ENCODE results near the gene ALKBH6. TPM values are rescaled to one million over a fixed set of nuclear protein-coding genes. Genes with fewer than 3 reads are reported as not detected.

ALKBH6 gene
- total and polyA plus RNA-seq, 2 experiments from 2014 or later = 33.6 to 51.4 TPM

DNA sequence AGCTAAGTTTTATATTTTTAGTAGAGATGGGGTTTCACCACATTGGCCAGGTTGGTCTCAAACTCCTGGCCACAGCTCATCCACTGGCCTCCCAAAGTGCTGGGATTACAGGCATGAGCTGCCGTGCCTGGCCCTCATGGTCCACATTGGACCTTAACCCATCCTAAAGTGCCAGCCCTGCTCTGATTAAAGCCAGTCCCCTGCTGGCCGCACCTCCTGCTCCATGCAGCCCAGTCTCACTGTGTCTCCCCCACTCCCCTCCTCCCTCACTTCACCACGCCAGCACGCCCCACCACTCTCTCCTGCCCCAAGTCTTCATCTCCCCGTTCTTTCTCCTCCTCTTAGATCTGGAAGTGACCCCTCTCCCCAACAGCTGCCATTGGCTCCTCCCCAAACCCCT lies 35.7 kb downstream of the ALKBH6 start (continued):
- TF ChIP-seq, protein P1, sequence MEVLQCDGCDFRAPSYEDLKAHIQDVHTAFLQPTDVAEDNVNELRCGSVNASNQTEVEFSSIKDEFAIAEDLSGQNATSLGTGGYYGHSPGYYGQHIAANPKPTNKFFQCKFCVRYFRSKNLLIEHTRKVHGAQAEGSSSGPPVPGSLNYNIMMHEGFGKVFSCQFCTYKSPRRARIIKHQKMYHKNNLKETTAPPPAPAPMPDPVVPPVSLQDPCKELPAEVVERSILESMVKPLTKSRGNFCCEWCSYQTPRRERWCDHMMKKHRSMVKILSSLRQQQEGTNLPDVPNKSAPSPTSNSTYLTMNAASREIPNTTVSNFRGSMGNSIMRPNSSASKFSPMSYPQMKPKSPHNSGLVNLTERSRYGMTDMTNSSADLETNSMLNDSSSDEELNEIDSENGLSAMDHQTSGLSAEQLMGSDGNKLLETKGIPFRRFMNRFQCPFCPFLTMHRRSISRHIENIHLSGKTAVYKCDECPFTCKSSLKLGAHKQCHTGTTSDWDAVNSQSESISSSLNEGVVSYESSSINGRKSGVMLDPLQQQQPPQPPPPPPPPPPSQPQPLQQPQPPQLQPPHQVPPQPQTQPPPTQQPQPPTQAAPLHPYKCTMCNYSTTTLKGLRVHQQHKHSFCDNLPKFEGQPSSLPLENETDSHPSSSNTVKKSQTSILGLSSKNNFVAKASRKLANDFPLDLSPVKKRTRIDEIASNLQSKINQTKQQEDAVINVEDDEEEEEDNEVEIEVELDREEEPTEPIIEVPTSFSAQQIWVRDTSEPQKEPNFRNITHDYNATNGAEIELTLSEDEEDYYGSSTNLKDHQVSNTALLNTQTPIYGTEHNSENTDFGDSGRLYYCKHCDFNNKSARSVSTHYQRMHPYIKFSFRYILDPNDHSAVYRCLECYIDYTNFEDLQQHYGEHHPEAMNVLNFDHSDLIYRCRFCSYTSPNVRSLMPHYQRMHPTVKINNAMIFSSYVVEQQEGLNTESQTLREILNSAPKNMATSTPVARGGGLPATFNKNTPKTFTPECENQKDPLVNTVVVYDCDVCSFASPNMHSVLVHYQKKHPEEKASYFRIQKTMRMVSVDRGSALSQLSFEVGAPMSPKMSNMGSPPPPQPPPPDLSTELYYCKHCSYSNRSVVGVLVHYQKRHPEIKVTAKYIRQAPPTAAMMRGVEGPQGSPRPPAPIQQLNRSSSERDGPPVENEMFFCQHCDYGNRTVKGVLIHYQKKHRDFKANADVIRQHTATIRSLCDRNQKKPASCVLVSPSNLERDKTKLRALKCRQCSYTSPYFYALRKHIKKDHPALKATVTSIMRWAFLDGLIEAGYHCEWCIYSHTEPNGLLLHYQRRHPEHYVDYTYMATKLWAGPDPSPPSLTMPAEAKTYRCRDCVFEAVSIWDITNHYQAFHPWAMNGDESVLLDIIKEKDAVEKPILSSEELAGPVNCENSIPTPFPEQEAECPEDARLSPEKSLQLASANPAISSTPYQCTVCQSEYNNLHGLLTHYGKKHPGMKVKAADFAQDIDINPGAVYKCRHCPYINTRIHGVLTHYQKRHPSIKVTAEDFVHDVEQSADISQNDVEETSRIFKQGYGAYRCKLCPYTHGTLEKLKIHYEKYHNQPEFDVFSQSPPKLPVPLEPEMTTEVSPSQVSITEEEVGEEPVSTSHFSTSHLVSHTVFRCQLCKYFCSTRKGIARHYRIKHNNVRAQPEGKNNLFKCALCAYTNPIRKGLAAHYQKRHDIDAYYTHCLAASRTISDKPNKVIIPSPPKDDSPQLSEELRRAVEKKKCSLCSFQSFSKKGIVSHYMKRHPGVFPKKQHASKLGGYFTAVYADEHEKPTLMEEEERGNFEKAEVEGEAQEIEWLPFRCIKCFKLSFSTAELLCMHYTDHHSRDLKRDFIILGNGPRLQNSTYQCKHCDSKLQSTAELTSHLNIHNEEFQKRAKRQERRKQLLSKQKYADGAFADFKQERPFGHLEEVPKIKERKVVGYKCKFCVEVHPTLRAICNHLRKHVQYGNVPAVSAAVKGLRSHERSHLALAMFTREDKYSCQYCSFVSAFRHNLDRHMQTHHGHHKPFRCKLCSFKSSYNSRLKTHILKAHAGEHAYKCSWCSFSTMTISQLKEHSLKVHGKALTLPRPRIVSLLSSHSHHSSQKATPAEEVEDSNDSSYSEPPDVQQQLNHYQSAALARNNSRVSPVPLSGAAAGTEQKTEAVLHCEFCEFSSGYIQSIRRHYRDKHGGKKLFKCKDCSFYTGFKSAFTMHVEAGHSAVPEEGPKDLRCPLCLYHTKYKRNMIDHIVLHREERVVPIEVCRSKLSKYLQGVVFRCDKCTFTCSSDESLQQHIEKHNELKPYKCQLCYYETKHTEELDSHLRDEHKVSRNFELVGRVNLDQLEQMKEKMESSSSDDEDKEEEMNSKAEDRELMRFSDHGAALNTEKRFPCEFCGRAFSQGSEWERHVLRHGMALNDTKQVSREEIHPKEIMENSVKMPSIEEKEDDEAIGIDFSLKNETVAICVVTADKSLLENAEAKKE (CRISPR knock-in tag; IDR thresholded peaks at IDR 0.05) = no peak
- TF ChIP-seq JUNB (IDR thresholded peaks at IDR 0.05; ENCODE audit: unreplicated experiment) = no peak

DNA sequence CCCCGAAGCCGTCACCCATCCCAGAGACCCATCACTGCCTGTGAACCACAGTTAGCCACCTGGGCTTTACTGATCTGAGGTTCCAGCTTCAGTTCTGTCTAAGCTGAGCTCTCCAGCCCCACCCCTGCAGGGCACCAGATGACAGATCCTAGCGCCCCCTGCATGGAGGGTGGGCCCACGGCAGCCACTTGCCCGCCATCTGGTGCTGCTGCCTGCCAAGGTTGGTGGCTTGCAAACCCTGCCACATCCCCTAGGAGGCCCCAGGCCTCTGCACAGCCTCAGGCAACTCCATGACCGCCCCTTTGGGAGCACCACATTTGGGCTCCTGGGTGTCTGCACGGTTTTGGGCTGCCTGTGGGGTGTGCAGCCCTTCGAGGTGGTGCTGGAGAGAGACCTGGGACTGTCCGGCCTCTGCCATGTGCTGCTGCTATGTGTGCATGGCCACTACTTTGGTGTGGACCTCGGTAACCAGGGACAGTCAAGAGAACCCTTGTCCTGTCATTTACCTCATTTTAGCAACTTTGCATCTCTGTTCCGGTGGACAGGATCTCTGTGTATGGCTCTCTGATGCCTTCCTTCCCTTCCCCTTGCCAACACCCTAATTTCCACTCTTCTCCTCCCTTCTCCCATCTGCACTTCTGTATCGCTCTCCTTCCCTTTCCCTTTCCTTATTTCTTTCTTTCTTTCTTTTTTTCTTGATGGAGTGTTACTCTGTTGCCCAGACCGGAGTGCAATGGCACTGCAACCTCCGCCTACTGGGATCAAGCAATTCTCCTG lies 36.4 kb downstream of the ALKBH6 start:
- H3K36me3 ChIP-seq (ENCODE audit: insufficient read depth) = no peaks in the 10 kb centered on the region
- Mint-ChIP-seq H3K27ac (no peak overlapping the region), H3K36me3 (ENCODE audit: low read depth) (no peaks in the 10 kb centered on the region), H3K4me3 (no peak overlapping the region), H3K9me3 (no peaks in the 10 kb centered on the region; the same call in 2 of the 3 replicates), H3K27me3 (ENCODE audit: insufficient read depth, low read depth, poor library complexity) (peaks cover 16% of the 10 kb centered on the region), H3K4me1 (peaks cover 14% of the 10 kb centered on the region)
- no peak overlapping the region for H3K27ac ChIP-seq (ENCODE audit: low read depth)
- TF ChIP-seq POLR2AphosphoS5 (IDR thresholded peaks at IDR 0.05; ENCODE audit: low read depth) = no peak
- TF ChIP-seq, protein P2, sequence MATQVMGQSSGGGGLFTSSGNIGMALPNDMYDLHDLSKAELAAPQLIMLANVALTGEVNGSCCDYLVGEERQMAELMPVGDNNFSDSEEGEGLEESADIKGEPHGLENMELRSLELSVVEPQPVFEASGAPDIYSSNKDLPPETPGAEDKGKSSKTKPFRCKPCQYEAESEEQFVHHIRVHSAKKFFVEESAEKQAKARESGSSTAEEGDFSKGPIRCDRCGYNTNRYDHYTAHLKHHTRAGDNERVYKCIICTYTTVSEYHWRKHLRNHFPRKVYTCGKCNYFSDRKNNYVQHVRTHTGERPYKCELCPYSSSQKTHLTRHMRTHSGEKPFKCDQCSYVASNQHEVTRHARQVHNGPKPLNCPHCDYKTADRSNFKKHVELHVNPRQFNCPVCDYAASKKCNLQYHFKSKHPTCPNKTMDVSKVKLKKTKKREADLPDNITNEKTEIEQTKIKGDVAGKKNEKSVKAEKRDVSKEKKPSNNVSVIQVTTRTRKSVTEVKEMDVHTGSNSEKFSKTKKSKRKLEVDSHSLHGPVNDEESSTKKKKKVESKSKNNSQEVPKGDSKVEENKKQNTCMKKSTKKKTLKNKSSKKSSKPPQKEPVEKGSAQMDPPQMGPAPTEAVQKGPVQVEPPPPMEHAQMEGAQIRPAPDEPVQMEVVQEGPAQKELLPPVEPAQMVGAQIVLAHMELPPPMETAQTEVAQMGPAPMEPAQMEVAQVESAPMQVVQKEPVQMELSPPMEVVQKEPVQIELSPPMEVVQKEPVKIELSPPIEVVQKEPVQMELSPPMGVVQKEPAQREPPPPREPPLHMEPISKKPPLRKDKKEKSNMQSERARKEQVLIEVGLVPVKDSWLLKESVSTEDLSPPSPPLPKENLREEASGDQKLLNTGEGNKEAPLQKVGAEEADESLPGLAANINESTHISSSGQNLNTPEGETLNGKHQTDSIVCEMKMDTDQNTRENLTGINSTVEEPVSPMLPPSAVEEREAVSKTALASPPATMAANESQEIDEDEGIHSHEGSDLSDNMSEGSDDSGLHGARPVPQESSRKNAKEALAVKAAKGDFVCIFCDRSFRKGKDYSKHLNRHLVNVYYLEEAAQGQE (IDR thresholded peaks at IDR 0.05; ENCODE audit: unreplicated experiment) = peak; percentile 52
- TF ChIP-seq, protein P3, sequence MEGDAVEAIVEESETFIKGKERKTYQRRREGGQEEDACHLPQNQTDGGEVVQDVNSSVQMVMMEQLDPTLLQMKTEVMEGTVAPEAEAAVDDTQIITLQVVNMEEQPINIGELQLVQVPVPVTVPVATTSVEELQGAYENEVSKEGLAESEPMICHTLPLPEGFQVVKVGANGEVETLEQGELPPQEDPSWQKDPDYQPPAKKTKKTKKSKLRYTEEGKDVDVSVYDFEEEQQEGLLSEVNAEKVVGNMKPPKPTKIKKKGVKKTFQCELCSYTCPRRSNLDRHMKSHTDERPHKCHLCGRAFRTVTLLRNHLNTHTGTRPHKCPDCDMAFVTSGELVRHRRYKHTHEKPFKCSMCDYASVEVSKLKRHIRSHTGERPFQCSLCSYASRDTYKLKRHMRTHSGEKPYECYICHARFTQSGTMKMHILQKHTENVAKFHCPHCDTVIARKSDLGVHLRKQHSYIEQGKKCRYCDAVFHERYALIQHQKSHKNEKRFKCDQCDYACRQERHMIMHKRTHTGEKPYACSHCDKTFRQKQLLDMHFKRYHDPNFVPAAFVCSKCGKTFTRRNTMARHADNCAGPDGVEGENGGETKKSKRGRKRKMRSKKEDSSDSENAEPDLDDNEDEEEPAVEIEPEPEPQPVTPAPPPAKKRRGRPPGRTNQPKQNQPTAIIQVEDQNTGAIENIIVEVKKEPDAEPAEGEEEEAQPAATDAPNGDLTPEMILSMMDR (conservative IDR thresholded peaks at IDR 0.05; ENCODE audit: low read depth in 2 of 2) = peak; percentile 73 to 88
- ATAC-seq (peak; percentile 97), DNase-seq (ENCODE audit: low spot score) (peak; percentile 95)
- H3K79me2 ChIP-seq (replicated peaks; ENCODE audit: insufficient read depth) = no peaks in the 10 kb centered on the region
- H3K9me2 ChIP-seq (ENCODE audit: insufficient read depth) = no peaks in the 10 kb centered on the region
- H4K20me1 ChIP-seq (replicated peaks; ENCODE audit: insufficient read depth) = no peaks in the 10 kb centered on the region
- H3K27me3 ChIP-seq (ENCODE audit: insufficient read depth) = no peaks in the 10 kb centered on the region
- H3F3A ChIP-seq (replicated peaks; ENCODE audit: low read depth) = no peaks in the 10 kb centered on the region
- H2AFZ ChIP-seq = peak overlapping the region; percentile 76; the same call in 1 of the 2 replicates
- no peak overlapping the region for H3K4me3 ChIP-seq
- H3K4me2 ChIP-seq = no peak overlapping the region
- peaks cover 5% of the 10 kb centered on the region; the same call in 1 of the 2 replicates for H3K4me1 ChIP-seq (ENCODE audit: insufficient read depth)
